HG03342 (cell line): ENCODE measurements around the gene SNTG2.

Experiments used
- ATAC-seq: cut with Tn5 transposase; IDR thresholded peaks from one replicate; pipeline ENCODE4 v1.9.1; 2021; ENCODE audit warnings: mild to moderate bottlenecking, moderate library complexity; ENCODE audit not compliant: unreplicated experiment

SNTG2 gene

GRCh38 chr2:926259-926793, 24.3 kb upstream of the SNTG2 start:
- no peak for ATAC-seq

- ATAC-seq = no peak
Observed at GRCh38 chr2:926896-927295, 23.8 kb upstream of the SNTG2 start.

- ATAC-seq = no peak
Observed at GRCh38 chr2:929011-929735, 21.5 kb upstream of the SNTG2 start.

GRCh38 chr2:929925-930324, 20.7 kb upstream of the SNTG2 start:
- ATAC-seq = no peak

- ATAC-seq = no peak
Observed at GRCh38 chr2:930935-931334, 19.7 kb upstream of the SNTG2 start.

GRCh38 chr2:932320-933115, 18.1 kb upstream of the SNTG2 start:
- no peak for ATAC-seq

GRCh38 chr2:933734-934295, 16.8 kb upstream of the SNTG2 start:
- no peak for ATAC-seq

- ATAC-seq = no peak
Observed at GRCh38 chr2:937530-937929, 13.1 kb upstream of the SNTG2 start.

GRCh38 chr2:938181-939005, 12.3 kb upstream of the SNTG2 start:
- no peak for ATAC-seq

- no peak for ATAC-seq
Observed at GRCh38 chr2:939936-940601, 10.6 kb upstream of the SNTG2 start.

- no peak for ATAC-seq
Observed at GRCh38 chr2:941871-942270, 8.8 kb upstream of the SNTG2 start.

GRCh38 chr2:942775-943460, 7.7 kb upstream of the SNTG2 start:
- ATAC-seq = no peak

- no peak for ATAC-seq
Observed at GRCh38 chr2:943461-943797, 7.2 kb upstream of the SNTG2 start.

- no peak for ATAC-seq
Observed at GRCh38 chr2:943821-944220, 6.8 kb upstream of the SNTG2 start.

GRCh38 chr2:944693-945092, 6.0 kb upstream of the SNTG2 start:
- ATAC-seq = no peak

GRCh38 chr2:945104-945503, 5.5 kb upstream of the SNTG2 start:
- no peak for ATAC-seq

GRCh38 chr2:946073-946948, 4.3 kb upstream of the SNTG2 start:
- ATAC-seq = peak; percentile 59

- no peak for ATAC-seq
Observed at GRCh38 chr2:949384-950079, 1.1 kb upstream of the SNTG2 start.
